SJCRH30 (cell line): ENCODE results near the gene GPATCH2L. TPM values are rescaled to one million over a fixed set of nuclear protein-coding genes. Genes with fewer than 3 reads are reported as not detected.

Source experiments
- DNase-seq, 2 experiments: peaks; one replicate each; pipeline ENCODE4 v3.0.0-alpha.2; 2015 to 2020
- H3K27ac ChIP-seq: fragments of 250-450 bp; sonication (Bioruptor Pico); 2 replicates; pipeline ENCODE4 v1.5.1; 2020; ENCODE audit warnings: mild to moderate bottlenecking, moderate library complexity
- H3K27me3 ChIP-seq: fragments of 250-450 bp; sonication (Bioruptor Pico); 2 replicates; pipeline ENCODE4 v1.5.1; 2020; ENCODE audit warnings: mild to moderate bottlenecking, moderate library complexity
- H3K36me3 ChIP-seq: fragments of 250-450 bp; sonication (Bioruptor Pico); 2 replicates; pipeline ENCODE4 v1.5.1; 2020; ENCODE audit warnings: mild to moderate bottlenecking, moderate library complexity
- H3K4me1 ChIP-seq: fragments of 250-450 bp; sonication (Bioruptor Pico); 2 replicates; pipeline ENCODE4 v1.5.1; 2020; ENCODE audit warnings: mild to moderate bottlenecking, moderate library complexity
- H3K4me3 ChIP-seq: fragments of 250-450 bp; sonication (Bioruptor Pico); 2 replicates; pipeline ENCODE4 v1.5.1; 2020; ENCODE audit warnings: mild to moderate bottlenecking, moderate library complexity
- H3K9me3 ChIP-seq: fragments of 250-450 bp; sonication (Bioruptor Pico); replicated peaks from 2 replicates; pipeline ENCODE4 v1.5.1; 2020; ENCODE audit warnings: mild to moderate bottlenecking, moderate library complexity
- total RNA-seq: library from RNA; depleted of rRNA; stranded (reverse); fragments of >200 nt; shearing (Covaris generic); gene quantifications from 2 replicates; pipeline ENCODE4 v1.2.3, GENCODE V29; 2014

Gene GPATCH2L
- total RNA-seq, 1 experiment from 2014 or later: 49.4 TPM

GRCh38 chr14:76154539-76155126 lies 2.9 kb downstream of the GPATCH2L start:
- peaks cover 46% of the 10 kb centered on the region for H3K36me3 ChIP-seq
- peaks cover 9% of the 10 kb centered on the region for H3K4me1 ChIP-seq
- H3K27me3 ChIP-seq: no peaks in the 10 kb centered on the region
- H3K4me3 ChIP-seq: no peak overlapping the region
- H3K9me3 ChIP-seq: no peaks in the 10 kb centered on the region
- no peak for DNase-seq
- H3K27ac ChIP-seq: no peak overlapping the region

GRCh38 chr14:76163668-76164363 lies 12.1 kb downstream of the GPATCH2L start:
- Histone ChIP-seq H3K9me3 (no peaks in the 10 kb centered on the region), H3K36me3 (peaks cover 38% of the 10 kb centered on the region), H3K4me1 (no peaks in the 10 kb centered on the region), H3K4me3 (no peak overlapping the region), H3K27ac (no peak overlapping the region), H3K27me3 (no peaks in the 10 kb centered on the region)
- no peak for DNase-seq

- Histone ChIP-seq H3K4me1 (0 out of 2 replicates have a peak, but pooled peaks cover 2% of the 10 kb centered on the region), H3K36me3 (peaks cover 64% of the 10 kb centered on the region), H3K27me3 (no peaks in the 10 kb centered on the region), H3K4me3 (no peak overlapping the region), H3K27ac (no peak overlapping the region), H3K9me3 (no peaks in the 10 kb centered on the region)
- DNase-seq: no peak
These were observed 16.8 kb downstream of the GPATCH2L start for GRCh38 chr14:76168531-76168930.

GRCh38 chr14:76169776-76170175 lies 18.1 kb downstream of the GPATCH2L start:
- no peak overlapping the region for H3K4me3 ChIP-seq
- no peaks in the 10 kb centered on the region for H3K9me3 ChIP-seq
- H3K27me3 ChIP-seq: no peaks in the 10 kb centered on the region
- no peak overlapping the region for H3K27ac ChIP-seq
- peaks cover 68% of the 10 kb centered on the region for H3K36me3 ChIP-seq
- H3K4me1 ChIP-seq: 0 out of 2 replicates have a peak, but pooled peaks cover 2% of the 10 kb centered on the region
- DNase-seq: no peak

- no peaks in the 10 kb centered on the region for H3K27me3 ChIP-seq
- no peak overlapping the region for H3K27ac ChIP-seq
- no peaks in the 10 kb centered on the region for H3K9me3 ChIP-seq
- peaks cover 67% of the 10 kb centered on the region for H3K36me3 ChIP-seq
- no peak for DNase-seq
- 0 out of 2 replicates have a peak, but pooled peaks cover 2% of the 10 kb centered on the region for H3K4me1 ChIP-seq
- H3K4me3 ChIP-seq: no peak overlapping the region
These were observed 23.3 kb downstream of the GPATCH2L start for GRCh38 chr14:76174982-76175381.

GRCh38 chr14:76175942-76176341 lies 24.2 kb downstream of the GPATCH2L start:
- no peak for DNase-seq
- Histone ChIP-seq H3K27ac (no peak overlapping the region), H3K27me3 (no peaks in the 10 kb centered on the region), H3K4me3 (no peak overlapping the region), H3K4me1 (0 out of 2 replicates have a peak, but pooled peaks cover 2% of the 10 kb centered on the region), H3K36me3 (peaks cover 64% of the 10 kb centered on the region), H3K9me3 (no peaks in the 10 kb centered on the region)

- H3K4me1 ChIP-seq: no peaks in the 10 kb centered on the region
- no peak overlapping the region for H3K27ac ChIP-seq
- H3K9me3 ChIP-seq: no peaks in the 10 kb centered on the region
- H3K36me3 ChIP-seq: peaks cover 44% of the 10 kb centered on the region
- no peak overlapping the region for H3K4me3 ChIP-seq
- no peak for DNase-seq
- H3K27me3 ChIP-seq: no peaks in the 10 kb centered on the region
These were observed 29.8 kb downstream of the GPATCH2L start for GRCh38 chr14:76181546-76181945.

- Histone ChIP-seq H3K27ac (no peak overlapping the region), H3K36me3 (peaks cover 45% of the 10 kb centered on the region), H3K27me3 (no peaks in the 10 kb centered on the region), H3K4me1 (no peaks in the 10 kb centered on the region), H3K4me3 (no peak overlapping the region), H3K9me3 (no peaks in the 10 kb centered on the region)
- DNase-seq: no peak
These were observed 34.7 kb downstream of the GPATCH2L start for GRCh38 chr14:76186308-76187027.

GRCh38 chr14:76191297-76191696 lies 39.6 kb downstream of the GPATCH2L start:
- Histone ChIP-seq H3K9me3 (no peaks in the 10 kb centered on the region), H3K27me3 (no peaks in the 10 kb centered on the region), H3K4me1 (no peaks in the 10 kb centered on the region), H3K27ac (no peak overlapping the region), H3K4me3 (no peak overlapping the region), H3K36me3 (peaks cover 51% of the 10 kb centered on the region)
- DNase-seq: no peak

GRCh38 chr14:76193696-76194095 lies 42.0 kb downstream of the GPATCH2L start:
- H3K27ac ChIP-seq: no peak overlapping the region
- no peak overlapping the region for H3K4me3 ChIP-seq
- no peaks in the 10 kb centered on the region for H3K27me3 ChIP-seq
- DNase-seq: no peak
- H3K4me1 ChIP-seq: no peaks in the 10 kb centered on the region
- peaks cover 53% of the 10 kb centered on the region for H3K36me3 ChIP-seq
- no peaks in the 10 kb centered on the region for H3K9me3 ChIP-seq

GRCh38 chr14:76194327-76194726 lies 42.6 kb downstream of the GPATCH2L start:
- no peak for DNase-seq
- no peaks in the 10 kb centered on the region for H3K27me3 ChIP-seq
- H3K36me3 ChIP-seq: peaks cover 54% of the 10 kb centered on the region
- no peak overlapping the region for H3K4me3 ChIP-seq
- no peak overlapping the region for H3K27ac ChIP-seq
- H3K4me1 ChIP-seq: no peaks in the 10 kb centered on the region
- H3K9me3 ChIP-seq: no peaks in the 10 kb centered on the region

GRCh38 chr14:76195003-76195402 lies 43.3 kb downstream of the GPATCH2L start:
- no peak overlapping the region for H3K27ac ChIP-seq
- DNase-seq: no peak
- H3K4me3 ChIP-seq: no peak overlapping the region
- peaks cover 55% of the 10 kb centered on the region for H3K36me3 ChIP-seq
- H3K9me3 ChIP-seq: no peaks in the 10 kb centered on the region
- no peaks in the 10 kb centered on the region for H3K4me1 ChIP-seq
- no peaks in the 10 kb centered on the region for H3K27me3 ChIP-seq

GRCh38 chr14:76196980-76197695 lies 45.4 kb downstream of the GPATCH2L start:
- H3K9me3 ChIP-seq: no peaks in the 10 kb centered on the region
- H3K4me1 ChIP-seq: no peaks in the 10 kb centered on the region
- peaks cover 62% of the 10 kb centered on the region for H3K36me3 ChIP-seq
- H3K27ac ChIP-seq: no peak overlapping the region
- H3K4me3 ChIP-seq: no peak overlapping the region
- H3K27me3 ChIP-seq: no peaks in the 10 kb centered on the region
- DNase-seq: no peak

- DNase-seq: no peak
- Histone ChIP-seq H3K9me3 (no peaks in the 10 kb centered on the region), H3K4me3 (no peak overlapping the region), H3K36me3 (peaks cover 42% of the 10 kb centered on the region), H3K27ac (no peak overlapping the region), H3K4me1 (no peaks in the 10 kb centered on the region), H3K27me3 (no peaks in the 10 kb centered on the region)
These were observed 49.4 kb downstream of the GPATCH2L start for GRCh38 chr14:76201162-76201561.
